HepG2 (cell line): ENCODE measurements around the gene HAUS2. TPM values are rescaled to one million over a fixed set of nuclear protein-coding genes. Genes with fewer than 3 reads are reported as not detected.

ENCODE experiments used
- AGO2 ChIP-seq: fragments of 200-400 bp; formaldehyde crosslinking; optimal IDR thresholded peaks from 2 replicates; pipeline ENCODE3; 2017; ENCODE audit warnings: mild to moderate bottlenecking, low read depth, low read length, moderate library complexity
- ARNT ChIP-seq: fragments of 450-650 bp; IDR thresholded peaks from 2 replicates; pipeline ENCODE4 v1.6.1; 2017
- DBP ChIP-seq: sonication (generic); formaldehyde crosslinking; IDR thresholded peaks from 2 replicates; pipeline ENCODE4 v1.4.0; 2020; ENCODE audit warnings: missing genetic modification reagents; ENCODE audit errors: not compliant biosample characterization
- E2F2 ChIP-seq: sonication (generic); formaldehyde crosslinking; IDR thresholded peaks from 2 replicates; pipeline ENCODE4 v1.4.0; 2020; ENCODE audit warnings: missing genetic modification reagents, borderline replicate concordance
- FOXK1 ChIP-seq: sonication (generic); formaldehyde crosslinking; IDR thresholded peaks from 2 replicates; pipeline ENCODE4 v1.4.0; 2020; ENCODE audit warnings: low read depth, missing genetic modification reagents, borderline replicate concordance
- GRHL1 ChIP-seq: sonication (generic); formaldehyde crosslinking; conservative IDR thresholded peaks from 2 replicates; pipeline ENCODE4 v1.8.0; 2022; ENCODE audit warnings: missing genetic modification reagents
- HMG20A ChIP-seq: IDR thresholded peaks from 2 replicates; pipeline ENCODE4 v1.6.1; 2016; ENCODE audit warnings: borderline replicate concordance
- HNF4A ChIP-seq: sonication (generic); formaldehyde crosslinking; IDR thresholded peaks from 2 replicates; pipeline ENCODE4 v1.4.0; 2020; ENCODE audit warnings: missing genetic modification reagents
- HNRNPLL ChIP-seq: fragments of 200-400 bp; formaldehyde crosslinking; IDR thresholded peaks from 2 replicates; pipeline ENCODE4 v1.6.1; 2017; ENCODE audit warnings: mild to moderate bottlenecking, low read depth, low read length; ENCODE audit not compliant: poor library complexity, severe bottlenecking
- MLLT10 ChIP-seq: sonication (generic); formaldehyde crosslinking; IDR thresholded peaks from 2 replicates; pipeline ENCODE4 v1.4.0; 2020; ENCODE audit warnings: missing genetic modification reagents
- RBFOX2 ChIP-seq: fragments of 200-400 bp; formaldehyde crosslinking; IDR thresholded peaks from 2 replicates; pipeline ENCODE4 v1.6.1; 2017; ENCODE audit warnings: low read depth, mild to moderate bottlenecking, low read length
- REXO4 ChIP-seq: sonication (generic); formaldehyde crosslinking; IDR thresholded peaks from 2 replicates; pipeline ENCODE4 v1.8.0; 2022; ENCODE audit warnings: missing genetic modification reagents, mild to moderate bottlenecking, borderline replicate concordance
- SMAD9 ChIP-seq: sonication (generic); formaldehyde crosslinking; IDR thresholded peaks from 2 replicates; pipeline ENCODE4 v1.5.1; 2020; ENCODE audit warnings: mild to moderate bottlenecking, missing genetic modification reagents
- TERF1 ChIP-seq: sonication (generic); formaldehyde crosslinking; IDR thresholded peaks from 2 replicates; pipeline ENCODE4 v1.8.0; 2022; ENCODE audit warnings: mild to moderate bottlenecking, missing genetic modification reagents, moderate library complexity
- TSC22D2 ChIP-seq: sonication (generic); formaldehyde crosslinking; IDR thresholded peaks from 2 replicates; pipeline ENCODE4 v1.5.1; 2020; ENCODE audit warnings: missing genetic modification reagents, mild to moderate bottlenecking, borderline replicate concordance
- ZNF138 ChIP-seq: sonication (generic); formaldehyde crosslinking; IDR thresholded peaks from 2 replicates; pipeline ENCODE4 v1.5.0; 2020; ENCODE audit warnings: mild to moderate bottlenecking, low read depth, missing genetic modification reagents
- ZNF24 ChIP-seq: fragments of 450-650 bp; IDR thresholded peaks from 2 replicates; pipeline ENCODE4 v1.6.1; 2017; ENCODE audit warnings: antibody characterized with exemption, mild to moderate bottlenecking
- ZNF280D ChIP-seq: sonication (generic); formaldehyde crosslinking; IDR thresholded peaks from 2 replicates; pipeline ENCODE4 v1.5.1; 2020; ENCODE audit warnings: mild to moderate bottlenecking, missing genetic modification reagents
- ZNF570 ChIP-seq: sonication (generic); formaldehyde crosslinking; IDR thresholded peaks from 2 replicates; pipeline ENCODE4 v1.4.0; 2020; ENCODE audit warnings: mild to moderate bottlenecking, missing genetic modification reagents, borderline replicate concordance
- ZNF577 ChIP-seq: sonication (generic); formaldehyde crosslinking; IDR thresholded peaks from 2 replicates; pipeline ENCODE4 v1.4.0; 2020; ENCODE audit warnings: mild to moderate bottlenecking, low read depth, missing genetic modification reagents, borderline replicate concordance
- ZSCAN31 ChIP-seq: sonication (generic); formaldehyde crosslinking; IDR thresholded peaks from 2 replicates; pipeline ENCODE4 v1.5.0; 2020; ENCODE audit warnings: low read depth, mild to moderate bottlenecking, missing genetic modification reagents
- polyA plus RNA-seq, 8 experiments: library from polyadenylated mRNA; depleted of rRNA in 3 of 8; stranded (reverse) in 7 of 8; unstranded in 1 of 8; fragments of >200 nt; fragmentation: Illumina TruSeq in 4 of 8; extraction: Trizol in 4 of 8; gene quantifications; 2 replicates each; pipeline versions ENCODE4 v1.2.1 to v1.2.3, GENCODE V29; 2011 to 2016; ENCODE audit warnings: low read depth in 4 of 8, missing spikeins in 1 of 8, mixed read lengths in 1 of 8; ENCODE audit not compliant: insufficient read depth in 1 of 8
- total RNA-seq, 5 experiments: library from RNA; depleted of rRNA; stranded (reverse); fragments of >200 nt; fragmentation: Illumina TruSeq; extraction: Trizol; gene quantifications; 2 replicates each; pipeline ENCODE4 v1.2.3, GENCODE V29; 2016; ENCODE audit warnings: low read depth in 1 of 5

Gene HAUS2
- total and polyA plus RNA-seq, 2 of the 13 experiments (the other 11 are each of a cell fraction or from before 2014, with no cell fraction given): 11.6 to 32.9 TPM

GRCh38 chr15:42575188-42576039 is 26.8 kb downstream of the HAUS2 start, which contains the start of gene STARD9 (continued):
- TF ChIP-seq ZNF138 (CRISPR knock-in tag): peak; percentile 39; the same call in 1 of the 2 replicates
- no peak for TF ChIP-seq TERF1
- TF ChIP-seq AGO2: no peak
- TF ChIP-seq SMAD9 (CRISPR knock-in tag): peak; percentile 70; the same call in 1 of the 2 replicates
- TF ChIP-seq ZNF577 (CRISPR knock-in tag): no peak
- peak; percentile 76 for TF ChIP-seq RBFOX2
- no peak for TF ChIP-seq ARNT
- peak; percentile 72; the same call in 1 of the 2 replicates for TF ChIP-seq E2F2 (CRISPR knock-in tag)
- TF ChIP-seq ZNF570: no peak
- no peak for TF ChIP-seq ZSCAN31 (CRISPR knock-in tag)
- no peak for TF ChIP-seq MLLT10 (CRISPR knock-in tag)
- no peak for TF ChIP-seq HMG20A (CRISPR knock-in tag)
- TF ChIP-seq HNF4A (CRISPR knock-in tag): peak; percentile 36; the same call in 1 of the 2 replicates
- TF ChIP-seq DBP (CRISPR knock-in tag): no peak
- TF ChIP-seq HNRNPLL: peak; percentile 55
- TF ChIP-seq REXO4 (CRISPR knock-in tag): peak; percentile 80; the same call in 1 of the 2 replicates
- no peak for TF ChIP-seq GRHL1
- TF ChIP-seq FOXK1 (CRISPR knock-in tag): no peak
- TF ChIP-seq ZNF280D: no peak
- no peak for TF ChIP-seq ZNF24
- peak; percentile 85; the same call in 1 of the 2 replicates for TF ChIP-seq TSC22D2 (CRISPR knock-in tag)
